Measurements from ENCODE around the gene GFI1B.
"Not testable (repeated sequence)": the region's sequence is repeated elsewhere in the genome, so short reads cannot be mapped to it uniquely, and the experiment has no call there.

Gene GFI1B

DNA sequence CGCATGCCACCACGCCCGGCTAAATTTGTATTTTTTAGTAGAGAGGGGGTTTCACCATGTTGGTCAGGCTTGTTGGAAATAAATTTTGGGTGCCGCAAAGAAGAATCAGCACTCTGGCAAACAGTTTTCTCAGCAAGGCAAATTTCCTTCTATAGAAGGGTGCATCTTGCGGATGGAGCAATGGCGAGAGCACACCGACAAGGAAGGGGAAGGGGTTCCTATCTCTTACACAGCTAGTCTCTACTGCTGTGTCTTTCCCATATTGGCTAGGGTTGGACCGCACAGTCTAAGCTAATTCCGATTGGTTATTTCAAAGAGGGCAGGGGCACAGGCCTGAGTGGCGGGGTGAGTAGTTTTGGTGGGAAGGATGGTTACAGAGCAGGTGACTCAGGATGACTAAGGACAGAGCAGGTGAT is 53.0 kb downstream of the GFI1B start:
- peak overlapping the region; percentile 93 for H3K9ac ChIP-seq (ENCODE audit: low read length)
- H3K4me3 ChIP-seq (ENCODE audit: low read length), result peak overlapping the region; percentile 92
- peaks cover 6% of the 10 kb centered on the region for H3K4me1 ChIP-seq (ENCODE audit: control insufficient read depth, insufficient read depth, low read length)
- no peaks in the 10 kb centered on the region for H3K9me3 ChIP-seq (ENCODE audit: control insufficient read depth, low read length)
- H3K27me3 ChIP-seq (ENCODE audit: control insufficient read depth, insufficient read depth, low read length), result no peaks in the 10 kb centered on the region
- no peaks in the 10 kb centered on the region for H3K36me3 ChIP-seq (ENCODE audit: control insufficient read depth, insufficient read depth, low read length)

- Histone ChIP-seq H3K9ac (ENCODE audit: low read length) (no peak overlapping the region), H3K9me3 (ENCODE audit: control insufficient read depth, low read length) (no peaks in the 10 kb centered on the region), H3K4me1 (ENCODE audit: control insufficient read depth, insufficient read depth, low read length) (peaks cover 6% of the 10 kb centered on the region), H3K4me3 (ENCODE audit: low read length) (no peak overlapping the region), H3K27me3 (ENCODE audit: control insufficient read depth, insufficient read depth, low read length) (no peaks in the 10 kb centered on the region), H3K36me3 (ENCODE audit: control insufficient read depth, insufficient read depth, low read length) (no peaks in the 10 kb centered on the region)
These were observed 53.7 kb downstream of the GFI1B start for GRCh38 chr9:133032171-133032570.

DNA sequence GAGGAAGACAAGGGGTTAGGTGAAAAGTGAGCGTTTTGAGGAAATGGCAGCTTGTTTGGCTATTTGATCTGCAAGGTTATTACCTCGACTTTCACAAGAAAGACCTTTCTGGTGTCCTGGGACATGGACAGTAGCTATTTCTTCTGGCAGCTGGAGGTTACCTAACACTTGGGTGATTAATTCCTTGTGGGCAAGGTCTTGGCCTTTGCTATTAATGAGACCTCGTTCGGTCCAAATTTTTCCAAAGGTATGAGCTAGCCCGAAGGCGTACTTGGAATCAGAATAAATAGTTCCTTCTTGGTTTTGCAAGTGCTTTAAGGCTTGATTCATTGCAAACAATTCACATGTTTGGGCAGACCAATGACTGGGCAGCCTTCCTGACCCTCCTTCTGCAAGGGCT is 57.2 kb downstream of the GFI1B start:
- Histone ChIP-seq H3K27me3 (ENCODE audit: control insufficient read depth, insufficient read depth, low read length) (no peaks in the 10 kb centered on the region), H3K4me3 (ENCODE audit: low read length) (no peak overlapping the region), H3K36me3 (ENCODE audit: control insufficient read depth, insufficient read depth, low read length) (no peaks in the 10 kb centered on the region), H3K9ac (ENCODE audit: low read length) (no peak overlapping the region), H3K9me3 (ENCODE audit: control insufficient read depth, low read length) (no peaks in the 10 kb centered on the region), H3K4me1 (ENCODE audit: control insufficient read depth, insufficient read depth, low read length) (no peaks in the 10 kb centered on the region)

DNA sequence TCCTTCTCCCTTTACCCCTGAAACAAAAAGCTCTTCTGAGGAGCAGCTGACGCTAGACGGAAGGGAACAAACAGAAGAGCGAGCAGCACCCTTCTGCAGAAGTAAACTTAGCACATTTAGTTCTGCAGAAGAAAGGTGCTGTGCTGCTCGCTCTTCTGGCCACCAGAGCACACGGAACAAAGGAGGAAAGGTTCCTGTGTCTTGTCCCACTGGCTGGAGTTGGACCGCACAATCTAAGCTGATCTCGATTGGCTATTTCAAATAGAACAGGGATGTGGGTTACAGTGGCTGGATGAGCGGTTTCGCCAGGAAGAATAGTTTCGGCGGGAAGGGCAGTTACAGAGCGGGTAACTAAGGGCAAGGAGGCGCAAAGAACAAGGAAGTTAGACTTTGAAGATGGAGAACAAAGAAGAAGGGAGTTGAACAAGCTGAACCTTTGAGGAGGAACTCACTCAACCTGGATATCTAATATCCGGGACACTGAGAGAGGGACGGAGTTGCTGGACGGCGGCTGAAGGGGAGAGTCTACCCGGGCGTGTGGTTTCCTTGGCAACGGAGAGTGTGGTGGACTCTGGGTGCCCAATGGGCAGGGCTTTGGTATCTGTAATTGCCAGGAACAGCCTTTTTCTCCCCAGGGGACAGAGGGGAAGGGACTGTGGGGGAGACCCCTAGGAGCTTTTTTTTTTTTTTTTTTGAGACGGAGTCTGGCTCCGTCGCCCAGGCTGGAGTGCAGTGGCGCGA is 59.5 kb downstream of the GFI1B start:
- Histone ChIP-seq H3K4me3 (ENCODE audit: low read length) (no peak overlapping the region), H3K4me1 (ENCODE audit: control insufficient read depth, insufficient read depth, low read length) (no peaks in the 10 kb centered on the region), H3K9me3 (ENCODE audit: control insufficient read depth, low read length) (no peaks in the 10 kb centered on the region), H3K36me3 (ENCODE audit: control insufficient read depth, insufficient read depth, low read length) (peaks cover 6% of the 10 kb centered on the region), H3K27me3 (ENCODE audit: control insufficient read depth, insufficient read depth, low read length) (no peaks in the 10 kb centered on the region), H3K9ac (ENCODE audit: low read length) (no peak overlapping the region)

GRCh38 chr9:133040892-133041479 is 62.5 kb downstream of the GFI1B start:
- not testable (repeated sequence) for H3K4me1 ChIP-seq (ENCODE audit: control insufficient read depth, insufficient read depth, low read length); H3K36me3 ChIP-seq (ENCODE audit: control insufficient read depth, insufficient read depth, low read length); H3K4me3 ChIP-seq (ENCODE audit: low read length); H3K9ac ChIP-seq (ENCODE audit: low read length); H3K9me3 ChIP-seq (ENCODE audit: control insufficient read depth, low read length); H3K27me3 ChIP-seq (ENCODE audit: control insufficient read depth, insufficient read depth, low read length)
